HepG2 (cell line): ENCODE measurements around the gene DTX4. TPM values are rescaled to one million over a fixed set of nuclear protein-coding genes. Genes with fewer than 3 reads are reported as not detected.

Experiments
- ATAC-seq: fragments of 200-7000 bp; cut with Tn5 transposase; 3 replicates; pipeline ENCODE4 v1.9.1; 2020; ENCODE audit warnings: mild to moderate bottlenecking, moderate library complexity
- BruUV-seq: library from RNA; stranded (reverse); fragments of 400-500 nt; replicated peaks from 2 replicates; lab custom pipeline; 2021; lab: Mats Ljungman, UMichigan
- CTCF ChIA-PET: fragments of 300-600 bp; formaldehyde crosslinking; extraction: SDS; loops from one replicate; lab custom pipeline; 2021; ENCODE audit warnings: low total read pairs, inconsistent platforms, low intra/inter-chr PET ratio; lab: Yijun Ruan, JAX
- POLR2A ChIA-PET: fragments of 350-600 bp; sonication (Branson Sonifier 250); formaldehyde crosslinking; loops from one replicate; lab custom pipeline; 2020; ENCODE audit warnings: antibody characterized with exemption, inconsistent platforms; lab: Yijun Ruan, JAX
- DNase-seq: peaks from one replicate; pipeline ENCODE4 v3.0.0-alpha.2; 2015; ENCODE audit warnings: low spot score
- FAIRE-seq: peaks from 3 replicates; lab custom pipeline; 2011; peaks lifted over from hg19 to GRCh38; lab: Jason Lieb, UNC
- H2AFZ ChIP-seq: one replicate; pipeline ENCODE4 v1.6.1; 2011; ENCODE audit warnings: low read length, inconsistent platforms
- H3K27ac ChIP-seq: fragments of 300-600 bp; 3 replicates; pipeline ENCODE4 v1.8.0; 2011; ENCODE audit warnings: mixed run types, mild to moderate bottlenecking, mixed read lengths, low read length, inconsistent platforms; ENCODE audit not compliant: insufficient read depth; ENCODE audit errors: extremely low read length
- H3K27me3 ChIP-seq, 2 experiments: fragments of 200-600 bp in 1 of 2; 2 replicates in 1 of 2; 3 replicates in 1 of 2; pipeline versions ENCODE4 v1.6.0 to v1.8.0; 2011; ENCODE audit warnings: low read length in 2 of 2, mild to moderate bottlenecking in 2 of 2, moderate library complexity in 2 of 2, inconsistent platforms in 1 of 2; ENCODE audit not compliant: insufficient read depth in 2 of 2, control insufficient read depth in 1 of 2
- H3K36me3 ChIP-seq, 2 experiments: fragments of 200-600 bp in 1 of 2; replicated peaks in 1 of 2; 2 replicates in 1 of 2; 3 replicates in 1 of 2; pipeline versions ENCODE4 v1.5.1 to v1.8.0; 2011; ENCODE audit warnings: low read length in 2 of 2, inconsistent platforms in 1 of 2; ENCODE audit not compliant: insufficient read depth in 2 of 2, control insufficient read depth in 1 of 2
- H3K4me1 ChIP-seq: 2 replicates; pipeline ENCODE4 v1.5.1; 2012; ENCODE audit warnings: low read length, inconsistent platforms; ENCODE audit not compliant: insufficient read depth
- H3K4me2 ChIP-seq: 2 replicates; pipeline ENCODE4 v1.6.0; 2011; ENCODE audit warnings: low read depth, low read length, inconsistent platforms
- H3K4me3 ChIP-seq, 3 experiments: fragments of 200-600 bp in 1 of 3; sonication (generic), shearing (Covaris generic) in 1 of 3; replicated peaks in 1 of 3; 2 replicates each; pipeline ENCODE4 v1.5.1; 2011 to 2016; ENCODE audit warnings: low read length in 3 of 3, inconsistent platforms in 2 of 3, low read depth in 2 of 3, mild to moderate bottlenecking in 2 of 3, control low read depth in 1 of 3, mixed read lengths in 1 of 3; ENCODE audit not compliant: insufficient read depth in 1 of 3
- H3K79me2 ChIP-seq: one replicate; pipeline ENCODE4 v1.6.1; 2011; ENCODE audit warnings: low read length, inconsistent platforms; ENCODE audit not compliant: insufficient read depth
- H3K9ac ChIP-seq: 2 replicates; pipeline ENCODE4 v1.6.0; 2011; ENCODE audit warnings: mild to moderate bottlenecking, low read depth, low read length, inconsistent platforms; ENCODE audit not compliant: insufficient read depth
- H3K9me3 ChIP-seq: 2 replicates; pipeline ENCODE4 v1.5.1; 2012; ENCODE audit warnings: mild to moderate bottlenecking, low read length
- H4K20me1 ChIP-seq: 2 replicates; pipeline ENCODE4 v1.6.0; 2011; ENCODE audit warnings: inconsistent platforms, mild to moderate bottlenecking, low read length, moderate library complexity; ENCODE audit not compliant: insufficient read depth
- IKZF5 ChIP-seq: IDR thresholded peaks from 2 replicates; pipeline ENCODE4 v1.6.1; 2018; ENCODE audit warnings: missing genetic modification reagents, mild to moderate bottlenecking, missing compliant biosample characterization
- JDP2 ChIP-seq: sonication (generic); formaldehyde crosslinking; IDR thresholded peaks from 2 replicates; pipeline ENCODE4 v1.8.1; 2022; ENCODE audit warnings: missing genetic modification reagents, borderline replicate concordance
- MATR3 ChIP-seq: sonication (generic); formaldehyde crosslinking; IDR thresholded peaks from 2 replicates; pipeline ENCODE4 v1.4.0; 2020; ENCODE audit warnings: missing genetic modification reagents
- MTA1 ChIP-seq: sonication (generic); formaldehyde crosslinking; IDR thresholded peaks from 2 replicates; pipeline ENCODE4 v1.4.0; 2020; ENCODE audit warnings: missing genetic modification reagents, mild to moderate bottlenecking, borderline replicate concordance
- MTA3 ChIP-seq: sonication (generic); formaldehyde crosslinking; IDR thresholded peaks from 2 replicates; pipeline ENCODE4 v1.4.0; 2020; ENCODE audit warnings: missing genetic modification reagents
- SP5 ChIP-seq: IDR thresholded peaks from 2 replicates; pipeline ENCODE4 v1.6.1; 2016; ENCODE audit warnings: low read depth, borderline replicate concordance
- TP53 ChIP-seq: sonication (generic); formaldehyde crosslinking; conservative IDR thresholded peaks from 2 replicates; pipeline ENCODE4 v1.4.0; 2020; ENCODE audit warnings: missing genetic modification reagents
- ZHX2 ChIP-seq, 2 experiments: sonication (generic) in 1 of 2; formaldehyde crosslinking in 1 of 2; IDR thresholded peaks; 2 replicates each; pipeline versions ENCODE4 v1.6.1 to v1.9.0; 2014 to 2022; ENCODE audit warnings: antibody characterized with exemption in 1 of 2, borderline replicate concordance in 1 of 2, inconsistent platforms in 1 of 2, low read depth in 1 of 2, missing genetic modification reagents in 1 of 2
- ZKSCAN1 ChIP-seq: fragments of 150-350 bp; IDR thresholded peaks from 2 replicates; pipeline ENCODE4 v1.6.1; 2014; ENCODE audit warnings: low read length
- ZNF296 ChIP-seq: sonication (generic); formaldehyde crosslinking; conservative IDR thresholded peaks from 2 replicates; pipeline ENCODE4 v1.5.0; 2020; ENCODE audit warnings: mild to moderate bottlenecking, missing genetic modification reagents
- ZNF644 ChIP-seq: IDR thresholded peaks from 2 replicates; pipeline ENCODE4 v1.6.1; 2016; ENCODE audit warnings: low read depth
- WGBS: methylation state at CpG from one replicate; pipeline ENCODE4 v1.1.6; 2017; ENCODE audit warnings: low lambda C conversion rate; 5-methylcytosine and 5-hydroxymethylcytosine counted together
- in situ Hi-C: cut with HindIII; loops from 2 replicates; pipeline ENCODE4 v1.10.0; 2017; ENCODE audit warnings: low pct_unique_long_range_greater_than_20kb; ENCODE audit not compliant: extremely low pct_ligation_motif_present
- intact Hi-C: fragments of 100-400 bp; cut with micrococcal nuclease; formaldehyde crosslinking; loops from one replicate; pipeline ENCODE4 v1.10.0; 2022; ENCODE audit not compliant: unreplicated experiment
- polyA plus RNA-seq, 8 experiments: library from polyadenylated mRNA; depleted of rRNA in 3 of 8; stranded (reverse) in 7 of 8; unstranded in 1 of 8; fragments of >200 nt; fragmentation: Illumina TruSeq in 4 of 8; extraction: Trizol in 4 of 8; gene quantifications; 2 replicates each; pipeline versions ENCODE4 v1.2.1 to v1.2.3, GENCODE V29; 2011 to 2016; ENCODE audit warnings: low read depth in 4 of 8, missing spikeins in 1 of 8, mixed read lengths in 1 of 8; ENCODE audit not compliant: insufficient read depth in 1 of 8
- total RNA-seq, 5 experiments: library from RNA; depleted of rRNA; stranded (reverse); fragments of >200 nt; fragmentation: Illumina TruSeq; extraction: Trizol; gene quantifications; 2 replicates each; pipeline ENCODE4 v1.2.3, GENCODE V29; 2016; ENCODE audit warnings: low read depth in 1 of 5

Gene DTX4
- total and polyA plus RNA-seq, 2 of the 13 experiments (the other 11 are each of a cell fraction or from before 2014, with no cell fraction given) = 0.67 to 5.6 TPM

GRCh38 chr11:59212222-59212621 lies 40.3 kb downstream of the DTX4 start:
- H3K79me2 ChIP-seq = no peaks in the 10 kb centered on the region
- DNase-seq = no peak
- no peak overlapping the region for H3K4me3 ChIP-seq
- no peak for ATAC-seq
- FAIRE-seq = no peak
- intact Hi-C loops = no loop called here
- H3K9me3 ChIP-seq = no peaks in the 10 kb centered on the region
- 36% methylated on average over 7 of the region's 7 CpGs for WGBS
- H3K27me3 ChIP-seq = no peaks in the 10 kb centered on the region
- H3K36me3 ChIP-seq = no peaks in the 10 kb centered on the region
- in situ Hi-C loops = no loop called here
- ChIA-PET CTCF (no interaction called here), POLR2A (no interaction called here)
- no peak for TF ChIP-seq SP5 (CRISPR knock-in tag)
- H2AFZ ChIP-seq = no peak overlapping the region
- H3K9ac ChIP-seq = no peak overlapping the region
- H3K4me1 ChIP-seq = no peaks in the 10 kb centered on the region
- H3K27ac ChIP-seq = no peak overlapping the region
- no TSS peak for BruUV-seq
- no peak overlapping the region for H3K4me2 ChIP-seq
- no peaks in the 10 kb centered on the region for H4K20me1 ChIP-seq

- no peak for ATAC-seq
- Histone ChIP-seq H3K27ac (no peak within 1 kb of the TSS), H3K4me1 (no peaks in the 10 kb centered on the region), H3K9ac (no peak within 1 kb of the TSS), H3K4me3 (no peak within 1 kb of the TSS), H4K20me1 (no peaks in the 10 kb centered on the region), H3K79me2 (no peaks in the 10 kb centered on the region), H2AFZ (no peak within 1 kb of the TSS), H3K27me3 (no peaks in the 10 kb centered on the region), H3K9me3 (no peaks in the 10 kb centered on the region), H3K36me3 (no peaks in the 10 kb centered on the region), H3K4me2 (no peak within 1 kb of the TSS)
- intact Hi-C loops = no loop called here
- in situ Hi-C loops = no loop called here
- BruUV-seq = no TSS peak
- no peak for DNase-seq
- ChIA-PET POLR2A (no interaction called here), CTCF (no interaction called here)
- 21% methylated on average over 10 of the region's 10 CpGs for WGBS
- no peak for FAIRE-seq
- TF ChIP-seq IKZF5 (no peak), ZHX2 (IDR thresholded peaks at IDR 0.05; ENCODE audit: low read depth) (no peak), ZHX2 (CRISPR knock-in tag; IDR thresholded peaks at IDR 0.05; ENCODE audit: borderline replicate concordance) (no peak), MATR3 (CRISPR knock-in tag) (no peak), JDP2 (no peak), ZNF296 (CRISPR knock-in tag) (no peak), ZKSCAN1 (no peak), MTA1 (CRISPR knock-in tag) (no peak), MTA3 (CRISPR knock-in tag) (no peak), TP53 (no peak), ZNF644 (CRISPR knock-in tag) (no peak)
Observed at GRCh38 chr11:59212744-59213631, 41.1 kb downstream of the DTX4 start, which contains the start of gene MPEG1. MPEG1 (minus strand) TSS chr11:59212927; CDS start chr11:59212865, 62 bp downstream.
